Measurements from ENCODE around the gene DPT. TPM values are rescaled to one million over a fixed set of nuclear protein-coding genes. Genes with fewer than 3 reads are reported as not detected.

The DPT gene
- total and polyA plus RNA-seq, 10 of the 15 experiments (the other 5 are each of a cell fraction or from before 2014, with no cell fraction given): 0.05 to 0.10 TPM; not detected in 8

DNA sequence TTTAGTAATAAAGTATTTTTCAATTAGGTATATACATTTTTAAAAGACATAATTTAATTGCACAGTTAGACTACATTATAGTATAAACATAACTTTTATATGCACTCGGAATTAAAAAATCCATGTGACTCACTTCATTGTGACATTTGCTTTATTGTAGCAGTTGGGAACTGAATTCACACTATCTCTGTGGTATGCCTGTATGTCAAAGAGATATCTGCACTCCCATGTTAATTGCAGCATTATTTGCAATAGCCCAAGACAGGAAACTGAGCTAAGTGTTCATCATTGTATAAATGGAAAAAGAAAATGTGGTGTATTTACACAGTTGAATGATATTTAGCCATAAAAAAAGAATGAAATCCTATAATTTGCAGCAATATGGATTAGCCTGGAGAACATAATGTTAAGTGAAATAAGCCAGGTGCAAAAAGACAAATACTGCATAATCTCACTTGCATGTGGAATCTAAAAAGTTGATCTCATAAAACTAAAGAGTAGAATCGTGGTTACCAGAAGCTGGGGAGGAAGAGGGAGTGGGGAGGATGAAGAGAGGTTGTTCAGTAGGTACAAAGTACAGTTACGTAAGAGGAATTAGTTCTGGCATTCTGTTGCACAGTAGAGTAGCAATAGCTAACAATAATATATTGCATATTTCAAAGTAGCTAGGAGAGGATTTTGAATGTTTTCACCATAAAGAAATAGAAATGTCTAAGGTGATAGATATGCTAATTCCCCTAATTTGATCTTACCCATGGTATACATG is 64.8 kb downstream of the DPT start:
- FAIRE-seq (no peak), ATAC-seq (no peak), DNase-seq (ENCODE audit: low read depth, low spot score) (no peak)
- POLR2A ChIA-PET: interaction anchor here (0.6 kb wide), 1 partner anchor 443 kb away, joined by 3 read pairs; no protein-coding TSS in a partner anchor
- Histone ChIP-seq H3K79me2 (ENCODE audit: control insufficient read depth, insufficient read depth, low read length) (no peaks in the 10 kb centered on the region), H2AFZ (ENCODE audit: control insufficient read depth, low read depth, low read length) (no peak overlapping the region), H3K4me3 (no peak overlapping the region), H3K9ac (ENCODE audit: control insufficient read depth, insufficient read depth, low read length) (no peak overlapping the region), H3K9me3 (replicated peaks; ENCODE audit: control insufficient read depth, insufficient read depth, low read length) (no peaks in the 10 kb centered on the region), H3K36me3 (ENCODE audit: control insufficient read depth in 2 of 2, insufficient read depth in 2 of 2, low read length in 1 of 2) (no peaks in the 10 kb centered on the region), H3K4me2 (ENCODE audit: control insufficient read depth, insufficient read depth) (no peak overlapping the region), H3K27ac (ENCODE audit: control insufficient read depth, insufficient read depth) (no peak overlapping the region), H3K27me3 (replicated peaks in 1 of 2; ENCODE audit: control insufficient read depth in 2 of 2, insufficient read depth in 2 of 2, low read length in 1 of 2) (no peaks in the 10 kb centered on the region), H3K4me1 (ENCODE audit: control insufficient read depth, insufficient read depth, low read length) (no peaks in the 10 kb centered on the region), H4K20me1 (ENCODE audit: control insufficient read depth, insufficient read depth) (no peaks in the 10 kb centered on the region)
- BruUV-seq (replicated peaks): no TSS peak
- RAD21 ChIA-PET (ENCODE audit: unreplicated experiment): no interaction called here
- WGBS (ENCODE audit: insufficient coverage, insufficient replicate concordance, low lambda C conversion rate, missing lambda C conversion rate): 13% methylated on average over 3 of the region's 3 CpGs
- intact Hi-C loops (cut with micrococcal nuclease; ENCODE audit: unreplicated experiment): no loop called here
- SMC1A ChIA-PET (ENCODE audit: uncharacterized antibody, unreplicated experiment): interaction anchor here (3.0 kb wide), 1 partner anchor 8 kb away, joined by 9 read pairs; no protein-coding TSS in a partner anchor
- in situ Hi-C loops (cut with MboI): no loop called here
- TF ChIP-seq POU2F2 (IDR thresholded peaks at IDR 0.05; ENCODE audit: borderline replicate concordance, low read depth, low read length) (no peak), ETV6 (conservative IDR thresholded peaks at IDR 0.05 in 1 of 2, IDR thresholded peaks at IDR 0.05 in 1 of 2; ENCODE audit: borderline replicate concordance in 1 of 2, low read depth in 1 of 2) (no peak), SUZ12 (IDR thresholded peaks at IDR 0.05; ENCODE audit: unreplicated experiment) (no peak), RAD21 (IDR thresholded peaks at IDR 0.05; ENCODE audit: insufficient read depth, low read depth, low read length) (no peak), POLR2AphosphoS2 (IDR thresholded peaks at IDR 0.05; ENCODE audit: low read depth, low read length) (no peak), TCF12 (IDR thresholded peaks at IDR 0.05; ENCODE audit: low read depth, low read length) (no peak), ATF2 (IDR thresholded peaks at IDR 0.05; ENCODE audit: low read length) (no peak), CHD1 (IDR thresholded peaks at IDR 0.05; ENCODE audit: low read depth, low read length) (no peak)
- TF ChIP-seq, protein P1, sequence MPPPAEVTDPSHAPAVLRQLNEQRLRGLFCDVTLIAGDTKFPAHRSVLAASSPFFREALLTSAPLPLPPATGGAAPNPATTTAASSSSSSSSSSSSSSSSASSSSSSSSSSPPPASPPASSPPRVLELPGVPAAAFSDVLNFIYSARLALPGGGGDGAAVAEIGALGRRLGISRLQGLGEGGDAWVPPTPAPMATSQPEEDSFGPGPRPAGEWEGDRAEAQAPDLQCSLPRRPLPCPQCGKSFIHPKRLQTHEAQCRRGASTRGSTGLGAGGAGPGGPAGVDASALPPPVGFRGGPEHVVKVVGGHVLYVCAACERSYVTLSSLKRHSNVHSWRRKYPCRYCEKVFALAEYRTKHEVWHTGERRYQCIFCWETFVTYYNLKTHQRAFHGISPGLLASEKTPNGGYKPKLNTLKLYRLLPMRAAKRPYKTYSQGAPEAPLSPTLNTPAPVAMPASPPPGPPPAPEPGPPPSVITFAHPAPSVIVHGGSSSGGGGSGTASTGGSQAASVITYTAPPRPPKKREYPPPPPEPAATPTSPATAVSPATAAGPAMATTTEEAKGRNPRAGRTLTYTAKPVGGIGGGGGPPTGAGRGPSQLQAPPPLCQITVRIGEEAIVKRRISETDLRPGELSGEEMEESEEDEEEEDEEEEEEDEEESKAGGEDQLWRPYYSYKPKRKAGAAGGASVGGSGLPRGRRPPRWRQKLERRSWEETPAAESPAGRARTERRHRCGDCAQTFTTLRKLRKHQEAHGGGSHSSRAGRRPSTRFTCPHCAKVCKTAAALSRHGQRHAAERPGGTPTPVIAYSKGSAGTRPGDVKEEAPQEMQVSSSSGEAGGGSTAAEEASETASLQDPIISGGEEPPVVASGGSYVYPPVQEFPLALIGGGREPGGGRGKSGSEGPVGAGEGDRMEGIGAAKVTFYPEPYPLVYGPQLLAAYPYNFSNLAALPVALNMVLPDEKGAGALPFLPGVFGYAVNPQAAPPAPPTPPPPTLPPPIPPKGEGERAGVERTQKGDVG (CRISPR knock-in tag; IDR thresholded peaks at IDR 0.05): no peak
- CTCF ChIA-PET: interaction anchor here (0.6 to 2.0 kb wide), 2 partner anchors 443 to 684 kb away, joined by 4 to 5 read pairs; no protein-coding TSS in a partner anchor
